Neural progenitor cell (in vitro differentiated cells): ENCODE data around the gene TNFSF4. TPM values are rescaled to one million over a fixed set of nuclear protein-coding genes. Genes with fewer than 3 reads are reported as not detected.

Experiments
- DNase-seq: peaks from one replicate; pipeline ENCODE4 v3.0.0-alpha.2; 2016; ENCODE audit warnings: low spot score
- H2AFZ ChIP-seq: fragments of 200-600 bp; sonication (generic); replicated peaks from 2 replicates; pipeline ENCODE4 v1.6.1; 2016; ENCODE audit warnings: antibody characterized with exemption
- H3F3A ChIP-seq: fragments of 200-600 bp; sonication (generic); 2 replicates; pipeline ENCODE4 v1.6.1; 2016; ENCODE audit warnings: antibody characterized with exemption, low read depth
- H3K27ac ChIP-seq: fragments of 200-600 bp; sonication (generic); 2 replicates; pipeline ENCODE4 v1.5.1; 2016; ENCODE audit warnings: mild to moderate bottlenecking
- H3K27me3 ChIP-seq: fragments of 200-600 bp; sonication (generic); 2 replicates; pipeline ENCODE4 v1.6.1; 2016; ENCODE audit warnings: mild to moderate bottlenecking, moderate library complexity
- H3K36me3 ChIP-seq: fragments of 200-600 bp; sonication (generic); 2 replicates; pipeline ENCODE4 v1.5.1; 2016
- H3K4me1 ChIP-seq: fragments of 200-600 bp; sonication (generic); 2 replicates; pipeline ENCODE4 v1.6.1; 2016; ENCODE audit warnings: mixed run types
- H3K4me2 ChIP-seq: fragments of 200-600 bp; sonication (generic); 2 replicates; pipeline ENCODE4 v1.6.1; 2016
- H3K4me3 ChIP-seq: fragments of 200-600 bp; sonication (generic); 2 replicates; pipeline ENCODE4 v1.5.1; 2016
- H3K79me2 ChIP-seq: fragments of 200-600 bp; sonication (generic); 2 replicates; pipeline ENCODE4 v1.6.1; 2016; ENCODE audit warnings: low read depth
- H3K9ac ChIP-seq: fragments of 200-600 bp; sonication (generic); 2 replicates; pipeline ENCODE4 v1.6.1; 2016
- H3K9me3 ChIP-seq: fragments of 200-600 bp; sonication (generic); 2 replicates; pipeline ENCODE4 v1.5.1; 2016; ENCODE audit warnings: low read depth
- H4K20me1 ChIP-seq: fragments of 200-600 bp; sonication (generic); 2 replicates; pipeline ENCODE4 v1.6.1; 2016; ENCODE audit warnings: low read depth
- H3K27ac Mint-ChIP-seq: 3 replicates; pipeline ENCODE4 v1.8.0; 2021; ENCODE audit warnings: mixed read lengths
- H3K27me3 Mint-ChIP-seq: 2 replicates; pipeline ENCODE4 v1.8.0; 2022; ENCODE audit warnings: low read depth, mild to moderate bottlenecking, inconsistent platforms, moderate library complexity, mixed read lengths; ENCODE audit not compliant: insufficient read depth
- H3K36me3 Mint-ChIP-seq: 3 replicates; pipeline ENCODE4 v1.8.0; 2021; ENCODE audit warnings: mixed read lengths
- H3K4me1 Mint-ChIP-seq: 3 replicates; pipeline ENCODE4 v1.8.0; 2021; ENCODE audit warnings: mixed read lengths
- H3K4me3 Mint-ChIP-seq: 3 replicates; pipeline ENCODE4 v1.8.0; 2021; ENCODE audit warnings: mild to moderate bottlenecking, moderate library complexity, mixed read lengths
- H3K9me3 Mint-ChIP-seq: 3 replicates; pipeline ENCODE4 v1.8.0; 2020; ENCODE audit warnings: mixed read lengths
- EZH2 ChIP-seq: fragments of 200-600 bp; sonication (generic); IDR thresholded peaks from 2 replicates; pipeline ENCODE4 v1.6.1; 2017; ENCODE audit warnings: antibody characterized with exemption, mild to moderate bottlenecking, moderate library complexity
- EZH2phosphoT487 ChIP-seq: fragments of 200-600 bp; sonication (generic); IDR thresholded peaks from 2 replicates; pipeline ENCODE4 v1.6.1; 2017; ENCODE audit warnings: antibody characterized with exemption
- total RNA-seq: library from RNA; depleted of rRNA; stranded (reverse); fragments of >200 nt; gene quantifications from 2 replicates; pipeline ENCODE4 v1.2.3, GENCODE V29; 2015; ENCODE audit warnings: low replicate concordance
- TF ChIP-seq, protein P1 (sequence below): fragments of 200-600 bp; sonication (generic); IDR thresholded peaks from 2 replicates; pipeline ENCODE4 v1.5.1; 2017; ENCODE audit warnings: antibody characterized with exemption, mild to moderate bottlenecking

TNFSF4 gene
- total RNA-seq, 1 donor from 2014 or later = 2.1 TPM

- Histone ChIP-seq H3K9ac (no peak overlapping the region), H3K4me1 (no peaks in the 10 kb centered on the region), H3K79me2 (no peaks in the 10 kb centered on the region), H3K9me3 (peaks cover 3% of the 10 kb centered on the region), H3K4me3 (no peak overlapping the region), H2AFZ (no peak overlapping the region), H4K20me1 (no peaks in the 10 kb centered on the region), H3K36me3 (no peaks in the 10 kb centered on the region), H3F3A (no peaks in the 10 kb centered on the region), H3K27ac (no peak overlapping the region), H3K4me2 (no peak overlapping the region), H3K27me3 (no peaks in the 10 kb centered on the region)
- Mint-ChIP-seq H3K27ac (no peak overlapping the region), H3K36me3 (no peaks in the 10 kb centered on the region), H3K9me3 (peaks cover 2% of the 10 kb centered on the region), H3K4me3 (no peak overlapping the region), H3K27me3 (no peaks in the 10 kb centered on the region), H3K4me1 (peaks cover 2% of the 10 kb centered on the region)
- TF ChIP-seq EZH2phosphoT487 = no peak
- no peak for DNase-seq
Observed at GRCh38 chr1:173222149-173223030, 15.3 kb upstream of the TNFSF4 start.

- H3K79me2 ChIP-seq = no peaks in the 10 kb centered on the region
- no peaks in the 10 kb centered on the region for H3K36me3 ChIP-seq
- H4K20me1 ChIP-seq = no peaks in the 10 kb centered on the region
- no peaks in the 10 kb centered on the region for H3K36me3 Mint-ChIP-seq
- no peaks in the 10 kb centered on the region for H3K4me1 ChIP-seq
- no peak overlapping the region for H3K4me3 ChIP-seq
- no peaks in the 10 kb centered on the region for H3K27me3 Mint-ChIP-seq
- no peak overlapping the region for H2AFZ ChIP-seq
- DNase-seq = no peak
- peaks cover 2% of the 10 kb centered on the region for H3K4me1 Mint-ChIP-seq
- H3K4me2 ChIP-seq = no peak overlapping the region
- H3K9me3 ChIP-seq = no peaks in the 10 kb centered on the region
- no peaks in the 10 kb centered on the region for H3K27me3 ChIP-seq
- H3K9ac ChIP-seq = no peak overlapping the region
- no peak overlapping the region for H3K27ac Mint-ChIP-seq
- H3K9me3 Mint-ChIP-seq = no peaks in the 10 kb centered on the region
- H3F3A ChIP-seq = no peaks in the 10 kb centered on the region
- H3K4me3 Mint-ChIP-seq = no peak overlapping the region
- H3K27ac ChIP-seq = no peak overlapping the region
- TF ChIP-seq EZH2phosphoT487 (no peak), EZH2 (no peak)
- TF ChIP-seq, protein P1, sequence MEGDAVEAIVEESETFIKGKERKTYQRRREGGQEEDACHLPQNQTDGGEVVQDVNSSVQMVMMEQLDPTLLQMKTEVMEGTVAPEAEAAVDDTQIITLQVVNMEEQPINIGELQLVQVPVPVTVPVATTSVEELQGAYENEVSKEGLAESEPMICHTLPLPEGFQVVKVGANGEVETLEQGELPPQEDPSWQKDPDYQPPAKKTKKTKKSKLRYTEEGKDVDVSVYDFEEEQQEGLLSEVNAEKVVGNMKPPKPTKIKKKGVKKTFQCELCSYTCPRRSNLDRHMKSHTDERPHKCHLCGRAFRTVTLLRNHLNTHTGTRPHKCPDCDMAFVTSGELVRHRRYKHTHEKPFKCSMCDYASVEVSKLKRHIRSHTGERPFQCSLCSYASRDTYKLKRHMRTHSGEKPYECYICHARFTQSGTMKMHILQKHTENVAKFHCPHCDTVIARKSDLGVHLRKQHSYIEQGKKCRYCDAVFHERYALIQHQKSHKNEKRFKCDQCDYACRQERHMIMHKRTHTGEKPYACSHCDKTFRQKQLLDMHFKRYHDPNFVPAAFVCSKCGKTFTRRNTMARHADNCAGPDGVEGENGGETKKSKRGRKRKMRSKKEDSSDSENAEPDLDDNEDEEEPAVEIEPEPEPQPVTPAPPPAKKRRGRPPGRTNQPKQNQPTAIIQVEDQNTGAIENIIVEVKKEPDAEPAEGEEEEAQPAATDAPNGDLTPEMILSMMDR = no peak
Observed at GRCh38 chr1:173220157-173220556, 13.0 kb upstream of the TNFSF4 start.

GRCh38 chr1:173213665-173214064 lies 6.5 kb upstream of the TNFSF4 start:
- no peaks in the 10 kb centered on the region for H3K27me3 ChIP-seq
- H3K9me3 Mint-ChIP-seq = no peaks in the 10 kb centered on the region
- no peak overlapping the region for H3K4me2 ChIP-seq

More at GRCh38 chr1:173213665-173214064, 6.5 kb upstream of the TNFSF4 start:
- Histone ChIP-seq H3K4me1 (peaks cover 27% of the 10 kb centered on the region), H3K79me2 (no peaks in the 10 kb centered on the region), H3F3A (no peaks in the 10 kb centered on the region), H2AFZ (no peak overlapping the region), H3K36me3 (no peaks in the 10 kb centered on the region), H3K27ac (no peak overlapping the region), H3K4me3 (no peak overlapping the region), H4K20me1 (no peaks in the 10 kb centered on the region), H3K9me3 (no peaks in the 10 kb centered on the region), H3K9ac (no peak overlapping the region)
- no peak for TF ChIP-seq EZH2
- TF ChIP-seq, protein P1 = peak; percentile 17
- no peak overlapping the region for H3K4me3 Mint-ChIP-seq
- no peak overlapping the region for H3K27ac Mint-ChIP-seq
- no peaks in the 10 kb centered on the region for H3K27me3 Mint-ChIP-seq
- H3K4me1 Mint-ChIP-seq = peaks cover 22% of the 10 kb centered on the region
- H3K36me3 Mint-ChIP-seq = no peaks in the 10 kb centered on the region
- no peak for DNase-seq
